8988T (cell line): ENCODE measurements around the gene EVA1C.
"Not testable (repeated sequence)": the region's sequence is repeated elsewhere in the genome, so short reads cannot be mapped to it uniquely, and the experiment has no call there.

Experiments
- DNase-seq: peaks from one replicate; pipeline ENCODE4 v3.0.0; 2011

EVA1C gene

DNA sequence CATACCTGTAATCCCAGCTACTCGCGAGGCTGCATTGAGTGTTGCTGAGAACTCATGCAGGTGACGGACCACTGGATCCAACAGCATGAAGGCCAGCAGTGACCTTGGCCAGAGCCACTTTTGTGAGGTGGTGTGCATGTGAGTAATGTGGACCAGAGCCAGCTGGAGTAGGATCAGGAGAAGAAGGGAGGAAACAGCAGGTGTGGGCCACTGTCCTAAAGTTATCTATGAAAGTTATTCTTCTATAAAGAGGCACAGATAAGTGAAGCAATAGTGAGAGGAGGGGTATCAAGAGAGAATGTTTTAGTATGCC, 125.0 kb downstream of the EVA1C start:
- no peak for DNase-seq

- no peak for DNase-seq
These were observed 125.8 kb downstream of the EVA1C start for GRCh38 chr21:32538147-32538792.

DNA sequence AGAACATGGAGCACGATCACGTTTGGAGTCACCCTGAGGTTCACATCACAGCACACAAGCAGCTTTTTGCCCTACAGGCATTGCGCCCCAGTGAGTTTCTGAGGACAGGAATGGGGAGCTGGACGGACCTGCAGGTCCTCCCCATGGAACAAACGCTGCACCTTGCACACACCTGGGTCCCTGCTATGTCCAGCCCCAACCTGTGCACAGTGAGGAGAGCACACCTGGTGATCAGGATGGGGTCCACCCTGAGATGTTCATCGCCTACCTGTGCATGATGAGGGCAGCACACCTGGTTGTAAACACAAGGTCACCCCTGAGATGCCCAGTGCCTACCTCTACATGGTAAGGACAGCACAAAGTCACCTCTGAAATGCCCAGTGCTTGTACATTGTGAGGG, 126.9 kb downstream of the EVA1C start:
- no peak for DNase-seq

GRCh38 chr21:32543056-32543455, 130.6 kb downstream of the EVA1C start:
- not testable (repeated sequence) for DNase-seq

GRCh38 chr21:32543975-32544374, 131.5 kb downstream of the EVA1C start:
- DNase-seq = no peak

DNA sequence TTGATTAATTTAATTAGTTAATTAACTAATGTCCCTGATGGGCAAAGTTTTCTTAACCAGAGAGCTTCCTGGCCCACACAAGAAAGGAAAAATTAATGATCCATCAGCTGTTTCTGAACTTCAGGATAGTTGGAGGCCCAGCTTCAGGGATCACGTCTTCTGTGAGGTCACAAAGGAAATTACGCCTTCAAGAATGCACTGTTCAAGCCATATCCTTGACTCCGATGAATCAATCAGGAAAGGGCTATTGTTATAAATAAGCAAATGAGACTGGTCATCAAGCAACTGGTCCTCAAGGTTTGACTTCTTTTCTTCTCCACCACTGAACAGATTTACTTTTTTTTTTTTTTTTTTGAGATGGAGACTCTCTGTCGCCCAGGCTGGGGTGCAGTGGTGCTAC, 132.2 kb downstream of the EVA1C start:
- DNase-seq = no peak

GRCh38 chr21:32545948-32546441, 133.5 kb downstream of the EVA1C start:
- no peak for DNase-seq

DNA sequence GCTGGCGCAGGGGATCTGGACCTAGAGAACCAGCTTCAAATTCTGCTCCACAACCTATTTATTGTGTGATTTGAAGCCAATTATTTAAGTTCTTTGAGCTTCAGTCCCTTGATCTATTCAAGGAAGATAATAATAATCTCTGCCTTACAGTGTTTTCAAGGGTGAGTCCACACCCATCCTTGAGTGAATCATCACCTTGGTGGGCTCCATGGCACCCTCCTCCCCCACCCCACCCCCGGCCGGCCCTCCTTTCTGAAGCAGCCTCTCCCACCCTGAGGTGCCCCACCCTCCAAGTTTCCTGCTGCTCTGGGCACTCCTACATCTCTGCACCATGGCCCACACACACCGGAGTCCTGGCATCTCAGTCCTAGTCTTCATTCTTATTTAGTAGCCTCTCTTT, 134.5 kb downstream of the EVA1C start:
- DNase-seq = no peak

DNA sequence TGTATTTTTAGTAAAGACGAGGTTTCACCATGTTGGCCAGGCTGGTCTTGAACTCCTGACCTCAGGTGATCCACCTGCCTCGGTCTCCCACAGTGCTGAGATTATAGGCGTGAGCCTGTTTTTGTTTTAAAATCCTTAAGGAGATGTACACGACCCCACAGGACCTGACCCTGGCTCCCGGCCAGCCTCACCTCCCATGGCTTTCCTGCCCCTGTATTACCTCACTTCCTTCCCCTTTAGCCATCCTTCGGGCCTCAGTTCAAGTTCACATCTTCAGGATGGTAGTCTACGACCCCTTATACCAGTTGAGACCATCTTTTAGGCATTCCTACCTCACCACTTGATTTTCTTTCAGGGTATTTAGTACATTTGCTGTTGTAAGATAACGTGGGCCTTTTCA, 136.5 kb downstream of the EVA1C start:
- DNase-seq = no peak

DNA sequence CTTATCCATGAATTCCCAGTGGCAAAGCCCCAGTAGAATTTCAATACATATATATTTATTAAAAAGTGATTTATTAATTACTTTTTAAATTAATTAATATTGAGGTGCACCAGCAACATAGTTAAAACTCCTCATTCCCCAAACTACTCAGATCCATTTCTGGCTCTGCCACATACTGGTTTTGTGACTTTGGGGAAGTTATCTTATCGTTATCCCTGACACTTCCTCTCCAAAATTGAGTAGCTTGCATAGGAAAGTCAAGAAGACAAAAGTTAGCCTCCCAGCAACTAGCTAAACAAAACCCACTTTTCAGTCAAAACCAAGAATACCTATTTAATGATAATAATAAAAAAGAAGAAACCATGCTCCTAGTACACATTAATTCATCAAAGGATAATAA, 136.9 kb downstream of the EVA1C start:
- DNase-seq = no peak

- DNase-seq = no peak
These were observed 137.4 kb downstream of the EVA1C start for GRCh38 chr21:32549886-32550285.

GRCh38 chr21:32554832-32555638, 142.5 kb downstream of the EVA1C start:
- no peak for DNase-seq

GRCh38 chr21:32558106-32558505, 145.6 kb downstream of the EVA1C start:
- DNase-seq = no peak

GRCh38 chr21:32559006-32559610, 146.6 kb downstream of the EVA1C start:
- no peak for DNase-seq

- no peak for DNase-seq
These were observed 148.4 kb downstream of the EVA1C start for GRCh38 chr21:32560896-32561295.

DNA sequence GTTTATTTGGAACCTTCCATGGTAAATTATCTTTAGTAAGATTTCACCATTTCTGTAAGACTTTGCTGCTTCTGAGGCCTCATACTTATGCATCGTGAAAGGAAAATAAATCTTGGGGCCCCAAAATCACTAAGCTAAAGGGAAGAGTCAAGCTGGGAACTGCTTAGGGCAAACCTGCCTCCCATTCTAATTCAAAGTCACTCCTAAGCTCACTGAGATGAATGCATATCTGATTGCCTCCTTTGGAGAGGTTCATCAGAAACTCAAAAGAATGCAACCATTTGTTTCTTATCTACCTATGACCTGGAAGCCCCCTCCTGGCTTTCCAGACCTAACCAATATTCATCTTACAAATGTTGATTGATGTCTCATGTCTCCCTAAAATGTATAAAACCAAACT, 149.0 kb downstream of the EVA1C start:
- not testable (repeated sequence) for DNase-seq

GRCh38 chr21:32562426-32562825, 149.9 kb downstream of the EVA1C start:
- no peak for DNase-seq

DNA sequence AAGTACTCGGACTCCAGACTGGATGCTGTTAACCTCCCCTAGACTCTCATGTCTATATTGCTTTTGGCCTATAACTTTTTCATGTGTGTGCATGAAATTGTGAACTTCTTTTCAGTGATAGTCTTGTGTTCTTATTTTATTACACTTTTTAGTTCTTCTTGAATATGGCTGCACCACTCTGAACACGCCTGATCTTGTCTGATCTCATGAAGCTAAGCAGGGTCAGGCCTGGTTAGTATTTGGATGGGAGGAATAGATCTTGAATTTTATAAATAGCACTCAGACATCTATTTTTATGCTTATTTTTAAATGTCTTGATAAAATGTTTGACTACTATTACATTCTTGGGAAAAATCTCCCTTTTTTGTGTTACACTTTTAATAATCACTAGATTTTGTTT, 150.4 kb downstream of the EVA1C start:
- DNase-seq = no peak
